Hepatic stellate cell (primary cell): Measurements from ENCODE around the gene PRIM2.
A peak's percentile ranks its signal among the peaks of the same experiment; 100 is the strongest.
"Not testable (repeated sequence)": the region's sequence is repeated elsewhere in the genome, so short reads cannot be mapped to it uniquely, and the experiment has no call there.

ENCODE experiments used
- DNase-seq: peaks from one replicate; pipeline ENCODE4 v3.0.0; 2011; ENCODE audit warnings: low spot score

PRIM2 gene

DNA sequence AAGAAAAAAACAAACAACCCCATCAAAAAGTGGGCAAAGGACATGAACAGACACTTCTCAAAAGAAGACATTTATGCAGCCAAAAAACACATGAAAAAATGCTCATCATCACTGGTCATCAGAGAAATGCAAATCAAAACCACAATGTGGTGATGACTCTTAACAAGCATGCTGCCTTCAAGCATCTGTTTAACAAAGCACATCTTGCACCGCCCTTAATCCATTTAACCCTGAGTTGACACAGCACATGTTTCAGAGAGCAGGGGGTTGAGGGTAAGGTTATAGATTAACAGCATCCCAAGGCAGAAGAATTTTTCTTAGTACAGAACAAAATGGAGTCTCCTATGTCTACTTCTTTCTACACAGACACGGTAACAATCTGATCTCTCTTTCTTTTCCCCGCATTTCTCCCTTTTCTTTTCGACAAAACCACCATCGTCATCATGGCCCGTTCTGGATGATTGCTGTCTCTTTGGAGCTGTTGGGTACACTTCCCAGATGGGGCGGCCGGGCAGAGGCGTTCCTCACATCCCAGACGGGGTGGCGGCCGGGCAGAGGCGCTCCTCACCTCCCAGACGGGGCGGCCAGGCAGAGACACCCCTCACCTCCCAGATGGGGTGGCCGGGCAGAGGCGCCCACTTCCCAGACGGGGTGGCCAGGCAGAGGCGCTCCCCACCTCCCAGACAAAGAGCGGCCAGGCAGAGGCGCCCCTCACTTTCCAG, 7.2 kb upstream of the PRIM2 start:
- not testable (repeated sequence) for DNase-seq

DNA sequence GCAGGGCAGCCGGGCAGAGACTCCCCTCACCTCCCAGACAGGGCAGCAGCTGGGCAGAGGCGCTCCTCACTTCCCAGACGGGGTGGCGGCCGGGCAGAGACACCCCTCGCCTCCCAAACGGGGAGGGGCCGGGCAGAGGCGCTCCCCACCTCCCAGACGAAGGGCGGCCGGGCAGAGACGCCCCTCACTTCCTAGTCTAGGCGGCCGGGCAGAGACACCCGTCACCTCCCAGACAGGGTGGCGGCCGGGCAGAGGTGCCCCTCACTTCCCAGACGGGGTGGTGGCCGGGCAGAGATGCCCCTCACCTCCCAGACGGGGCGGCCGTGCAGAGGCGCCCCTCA, 6.6 kb upstream of the PRIM2 start:
- DNase-seq, result no peak

DNA sequence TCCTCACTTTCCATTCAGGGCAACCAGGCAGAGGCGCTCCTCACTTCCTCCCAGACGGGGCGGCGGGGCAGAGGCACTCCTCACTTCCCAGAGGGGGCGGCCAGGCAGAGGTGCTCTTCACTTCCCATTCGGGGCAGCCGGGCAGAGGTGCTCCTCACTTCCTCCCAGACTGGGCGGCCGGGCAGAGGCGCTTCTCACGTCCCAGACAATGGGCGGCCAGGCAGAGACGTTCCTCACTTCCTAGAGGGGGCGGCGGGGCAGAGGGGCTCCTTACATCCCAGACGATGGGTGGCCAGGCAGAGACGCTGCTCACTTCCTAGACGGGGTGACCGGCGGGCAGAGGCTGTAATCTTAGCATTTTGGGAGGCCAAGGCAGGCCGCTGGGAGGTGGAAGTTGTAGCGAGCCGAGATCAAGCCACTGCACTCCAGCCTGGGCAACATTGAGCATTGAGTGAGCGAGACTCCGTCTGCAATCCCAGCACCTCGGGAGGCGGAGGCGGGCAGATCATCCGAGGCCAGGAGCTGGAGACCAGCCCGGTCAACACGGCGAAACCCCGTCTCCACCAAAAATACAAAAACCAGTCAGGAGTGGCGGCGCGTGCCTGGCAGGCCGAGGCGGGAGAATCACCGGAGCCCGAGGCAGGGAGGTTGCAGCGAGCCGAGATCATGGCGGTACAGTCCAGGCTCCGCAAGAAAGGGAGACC, 6.0 kb upstream of the PRIM2 start:
- not testable (repeated sequence) for DNase-seq

DNA sequence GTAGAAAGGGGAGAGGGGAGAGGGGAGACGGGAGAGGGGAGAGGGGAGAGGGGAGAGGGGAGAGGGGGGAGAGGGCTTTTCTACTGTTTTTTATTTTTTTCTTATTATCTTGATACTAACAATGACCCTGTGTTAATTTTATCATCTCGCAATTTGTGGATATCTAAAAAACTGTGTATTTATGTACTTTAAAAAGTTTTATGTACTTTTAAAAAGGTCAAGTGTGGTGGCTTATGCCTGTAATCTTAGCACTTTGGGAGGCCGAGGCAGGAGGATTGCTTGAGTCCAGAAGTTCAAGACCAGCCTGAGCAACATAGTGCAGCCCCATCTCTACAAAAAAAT, 5.5 kb upstream of the PRIM2 start:
- DNase-seq, result no peak

DNA sequence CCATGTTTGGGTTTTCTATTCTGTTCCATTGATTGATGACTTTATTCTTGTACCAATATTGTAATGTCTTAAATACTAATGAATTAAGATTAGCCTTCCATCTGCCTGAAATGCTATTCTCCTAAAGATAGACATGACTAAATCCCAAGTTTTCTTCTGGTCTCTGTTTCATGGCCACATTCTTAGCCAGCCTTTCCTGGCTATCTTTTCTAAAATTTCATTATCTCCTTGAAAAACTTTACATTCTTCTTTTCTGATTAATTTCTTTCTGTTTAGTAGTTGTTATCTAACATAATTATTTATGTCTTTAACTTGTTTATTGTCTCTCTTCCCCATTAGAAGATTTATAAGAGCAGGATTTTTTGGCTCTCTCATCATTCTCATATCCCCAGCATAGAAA, 4.4 kb upstream of the PRIM2 start:
- no peak for DNase-seq

DNA sequence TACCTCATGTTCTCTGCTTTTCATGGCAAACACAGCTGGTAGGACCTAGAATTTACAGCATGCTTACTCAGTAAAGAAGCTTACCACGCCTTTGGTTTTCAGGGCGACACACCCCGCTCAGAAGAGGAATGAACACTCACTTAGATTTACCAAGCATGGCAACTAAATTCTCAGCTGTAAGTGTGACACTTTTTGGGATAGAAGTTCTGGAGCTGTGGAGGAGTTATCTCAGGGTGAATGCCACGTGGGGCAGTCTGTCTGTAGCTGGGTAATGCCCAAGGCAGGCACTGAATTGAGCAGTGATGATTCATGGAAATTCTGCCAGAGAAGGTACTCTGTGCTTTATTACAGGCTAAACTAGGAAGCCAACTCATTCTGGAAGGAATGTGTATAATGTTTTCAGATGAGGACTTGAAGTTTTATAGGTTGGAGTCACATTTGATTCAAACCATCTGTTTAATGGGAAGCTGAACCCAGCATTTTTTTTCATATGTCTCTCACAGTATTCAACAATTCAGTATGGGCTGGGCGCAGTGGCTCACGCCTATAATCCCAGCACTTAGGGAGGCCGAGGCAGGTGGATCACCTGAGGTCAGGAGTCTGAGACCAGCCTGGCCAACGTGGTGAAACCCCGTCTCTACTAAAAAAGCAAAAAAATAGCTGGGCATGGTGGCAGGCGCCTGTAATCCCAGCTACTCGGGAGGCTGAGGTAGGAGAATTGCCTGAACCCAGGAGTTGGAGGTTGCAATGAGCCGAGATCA, 3.5 kb upstream of the PRIM2 start:
- DNase-seq, result peak; percentile 82

DNA sequence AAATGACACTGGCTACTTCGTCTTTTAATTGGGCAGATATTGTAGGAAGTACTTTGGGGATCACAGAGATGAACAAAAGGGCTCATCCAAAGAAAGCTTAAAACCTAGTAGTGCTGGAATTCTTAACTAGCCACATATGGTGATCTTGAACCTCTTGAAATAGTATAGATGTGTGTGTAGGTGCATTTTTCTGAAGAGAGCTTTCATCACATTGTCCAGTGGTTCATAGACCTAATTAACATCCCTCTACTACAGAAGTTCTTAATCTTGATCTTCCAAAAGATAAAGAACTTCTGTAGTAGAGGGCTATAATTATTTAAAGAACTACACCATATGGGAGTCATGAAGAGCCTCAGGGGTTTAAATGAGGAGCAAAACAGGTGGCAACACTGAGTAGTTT, 2.3 kb upstream of the PRIM2 start:
- no peak for DNase-seq

DNA sequence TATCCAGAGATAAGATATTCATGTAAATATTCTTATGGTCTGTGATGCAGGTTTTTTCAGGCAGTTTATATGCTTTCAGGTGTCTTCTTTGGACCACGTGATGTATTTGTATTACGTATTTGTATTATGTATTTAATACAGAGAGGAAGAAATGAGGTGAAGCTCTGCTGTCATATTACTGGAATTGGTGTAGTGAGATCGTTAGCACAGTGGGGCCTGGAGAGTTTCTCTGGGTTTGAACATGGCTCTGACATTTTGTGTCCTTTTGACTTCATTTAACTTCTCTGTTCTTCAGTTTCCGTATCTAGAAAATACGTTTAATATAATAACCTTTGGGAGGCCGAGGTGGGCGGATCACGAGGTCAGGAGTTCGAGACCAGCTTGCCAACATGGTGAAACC, 1.6 kb upstream of the PRIM2 start:
- no peak for DNase-seq

DNA sequence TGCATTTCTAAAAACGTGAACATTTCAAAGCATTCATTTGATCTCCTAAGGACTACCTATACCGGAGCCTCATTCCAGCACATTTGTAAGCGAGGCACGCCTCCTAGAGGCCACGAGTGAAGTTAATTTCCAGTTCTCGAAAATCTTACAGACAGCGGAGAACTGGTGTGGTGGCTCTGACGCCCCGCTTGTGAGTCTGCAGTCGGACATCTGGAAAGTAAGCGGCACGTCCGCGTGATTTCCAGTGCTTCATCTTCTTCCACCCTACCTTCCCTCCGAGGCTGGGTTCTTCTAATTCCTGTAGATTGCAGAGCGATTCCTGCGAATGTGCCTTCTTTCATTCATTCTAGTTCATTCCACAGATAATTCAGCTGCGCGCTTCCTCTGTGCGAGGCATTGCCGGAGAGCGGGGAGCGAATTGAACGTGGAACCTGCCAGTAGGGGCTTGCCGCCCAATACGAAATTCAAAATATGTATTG, 810 bp upstream of the PRIM2 start:
- peak; percentile 60 for DNase-seq

DNA sequence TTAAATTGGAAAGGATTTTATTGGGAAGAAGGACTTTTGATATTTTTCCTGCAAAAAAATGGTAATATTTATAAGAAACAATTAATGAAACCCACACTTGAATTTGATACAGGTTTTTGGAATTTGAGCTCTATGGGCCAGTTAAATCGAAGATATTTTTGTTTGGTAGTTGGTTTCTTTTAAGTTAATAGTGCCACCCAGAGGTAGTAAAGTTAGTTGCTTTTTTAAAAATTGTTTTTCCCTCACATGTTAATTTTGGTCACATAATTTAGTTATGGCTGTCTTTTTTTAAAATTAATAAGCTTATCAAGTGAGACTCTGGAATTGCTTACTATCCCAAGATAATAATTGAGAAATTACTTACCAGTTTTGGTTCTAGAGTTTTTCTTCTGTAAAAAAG, 7.1 kb downstream of the PRIM2 start:
- no peak for DNase-seq

DNA sequence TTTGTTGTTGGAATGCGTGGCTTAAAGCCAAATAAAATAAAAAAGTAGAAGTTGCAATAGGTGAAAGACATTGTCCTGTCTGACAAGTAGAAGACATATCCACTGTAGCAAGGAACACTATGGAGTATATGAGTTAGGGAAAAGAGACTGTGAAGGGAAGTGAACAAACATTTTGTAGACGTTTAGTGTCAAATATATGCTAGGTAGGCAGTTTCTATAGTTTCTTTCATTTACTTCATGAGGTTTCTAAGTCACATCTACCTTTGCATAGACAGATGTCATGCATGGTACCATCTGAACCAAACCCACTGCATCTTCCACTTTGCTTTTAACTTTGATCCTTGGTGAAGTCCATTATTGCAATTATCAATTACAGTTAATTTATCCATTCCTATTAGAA, 9.9 kb downstream of the PRIM2 start:
- no peak for DNase-seq

DNA sequence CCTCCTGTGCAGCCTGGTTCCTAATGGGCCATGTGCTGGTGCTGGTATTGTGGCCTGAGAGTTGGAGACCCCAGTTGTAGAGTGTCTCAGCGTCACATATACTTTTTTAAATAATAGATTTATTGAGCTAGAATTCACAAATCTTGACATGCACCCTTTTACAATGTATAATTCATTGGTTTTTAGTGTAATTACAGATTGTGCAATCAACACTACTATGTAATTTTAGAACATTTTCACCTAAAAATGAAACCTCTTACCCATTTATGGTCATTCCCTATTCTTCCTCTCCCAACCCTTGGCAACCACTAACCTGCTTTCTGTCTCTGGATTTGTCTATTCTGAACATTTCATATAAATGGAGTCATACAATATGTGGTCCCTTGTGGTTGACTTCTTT, 10.6 kb downstream of the PRIM2 start:
- DNase-seq, result no peak

DNA sequence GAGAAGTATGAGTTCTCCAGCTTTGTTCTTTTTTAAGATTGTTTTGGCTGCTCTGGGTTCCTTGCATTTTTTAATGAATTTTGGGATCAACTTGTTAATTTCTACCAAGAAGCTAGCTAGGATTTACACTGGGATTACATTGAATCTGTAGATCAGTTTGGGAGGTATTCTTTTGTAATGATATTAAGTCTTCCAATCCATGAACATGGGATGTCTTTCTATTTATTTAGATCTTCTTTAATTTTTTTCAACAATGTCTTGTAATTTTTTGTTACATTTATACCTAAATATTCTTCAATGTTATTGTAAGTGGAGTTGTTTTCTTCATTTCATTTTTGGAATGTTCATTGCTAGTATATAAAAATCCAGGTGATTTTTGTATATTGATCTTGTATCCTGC, 12.5 kb downstream of the PRIM2 start:
- DNase-seq, result no peak

DNA sequence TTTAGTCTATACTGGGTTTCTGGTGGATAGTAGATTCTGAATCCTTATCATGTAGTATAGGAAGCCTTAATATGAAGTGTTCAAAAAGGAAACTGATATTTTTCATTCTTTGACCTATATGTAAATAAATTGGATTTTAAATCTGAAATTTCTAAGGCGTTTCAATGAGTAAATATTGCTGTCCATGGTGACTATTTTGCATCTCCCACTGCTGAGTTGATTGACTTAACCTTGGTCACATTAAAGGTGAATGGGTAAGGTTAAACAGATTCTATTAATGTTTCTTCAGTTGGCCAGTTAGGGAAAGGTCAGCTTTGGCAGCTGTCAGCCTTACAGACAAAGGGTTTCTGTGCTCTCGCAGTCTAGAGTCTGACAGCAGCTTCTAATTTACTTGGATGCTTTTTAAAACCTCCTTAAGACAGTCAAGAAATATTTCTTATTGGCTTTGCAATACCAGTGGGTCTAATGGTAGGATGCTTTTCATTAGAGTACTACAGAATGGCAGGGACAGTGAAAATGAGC, 24.8 kb downstream of the PRIM2 start:
- no peak for DNase-seq

DNA sequence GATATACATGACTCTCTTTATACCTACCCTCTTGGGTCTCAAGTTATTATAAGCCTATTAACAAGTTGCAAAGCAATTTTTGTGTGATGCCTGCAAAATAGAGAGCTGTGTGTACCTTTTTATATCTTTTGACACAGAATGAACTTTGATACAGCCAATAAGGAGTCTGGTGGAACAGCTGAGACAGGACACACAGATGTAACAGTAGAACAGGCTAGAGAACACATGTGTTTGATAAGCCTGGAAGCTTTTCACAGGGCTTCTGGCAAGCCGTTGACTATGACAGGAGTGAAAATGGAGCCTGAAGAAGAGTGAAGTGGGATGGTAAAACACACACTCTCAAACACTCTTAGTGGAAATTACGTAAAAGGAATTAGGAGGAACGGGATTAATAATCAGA, 25.9 kb downstream of the PRIM2 start:
- DNase-seq, result not testable (repeated sequence)

DNA sequence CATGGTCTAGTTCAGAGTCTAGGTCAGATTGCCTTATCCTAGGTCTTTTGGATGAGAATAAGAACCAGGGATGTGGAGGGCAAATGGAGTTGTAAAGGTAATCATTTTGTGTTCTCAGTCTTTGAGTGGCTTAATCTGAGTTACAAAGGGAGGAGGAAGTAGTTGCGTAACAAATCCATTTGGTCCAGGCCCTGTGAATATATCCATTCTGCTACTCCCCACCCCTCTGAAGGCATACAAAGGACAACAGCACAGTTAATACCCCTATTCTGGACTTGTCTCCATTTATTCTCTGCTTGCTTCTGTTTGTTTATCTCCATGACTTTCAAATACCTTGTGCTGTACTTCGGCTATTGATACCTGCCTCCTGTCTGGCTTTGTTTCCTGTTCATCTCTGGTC, 29.3 kb downstream of the PRIM2 start:
- not testable (repeated sequence) for DNase-seq

DNA sequence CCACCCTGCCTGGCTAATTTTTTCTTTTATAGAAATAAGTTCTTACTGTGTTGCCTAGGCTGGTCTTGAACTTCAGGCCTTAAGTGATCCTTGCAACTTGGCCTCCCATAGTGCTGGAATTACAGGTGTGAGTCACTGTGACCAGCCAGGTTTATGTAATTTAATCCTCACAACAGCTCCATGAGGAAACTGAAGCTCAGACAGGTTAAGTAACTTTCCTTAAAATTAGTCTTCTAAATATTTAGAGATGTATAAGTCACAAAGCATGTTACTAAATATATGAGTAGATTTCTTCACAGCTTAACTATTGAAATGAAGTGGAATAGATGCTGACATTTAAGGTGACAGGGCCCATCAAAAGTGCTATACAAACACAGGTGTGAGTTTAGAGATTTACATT, 30.2 kb downstream of the PRIM2 start:
- DNase-seq, result not testable (repeated sequence)

DNA sequence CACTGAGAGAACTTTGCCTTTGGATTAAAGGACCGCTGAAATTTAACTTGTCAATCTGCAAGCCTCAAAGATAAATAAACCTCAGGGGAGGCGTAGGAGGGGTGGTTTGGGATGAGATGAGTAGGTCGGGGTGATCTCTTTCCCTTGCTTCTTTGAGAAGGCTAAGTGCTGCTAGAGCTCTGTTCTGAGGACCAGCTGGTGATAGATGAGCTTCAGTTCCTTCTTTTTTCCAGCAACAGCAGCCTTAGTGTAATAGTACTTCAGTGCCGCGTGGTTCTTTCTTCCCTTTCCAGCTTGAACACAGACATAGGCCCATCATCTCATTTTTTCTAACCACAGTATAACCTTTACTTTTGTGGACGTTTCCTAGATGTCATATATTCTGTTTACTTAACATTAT, 33.0 kb downstream of the PRIM2 start:
- DNase-seq, result not testable (repeated sequence)

DNA sequence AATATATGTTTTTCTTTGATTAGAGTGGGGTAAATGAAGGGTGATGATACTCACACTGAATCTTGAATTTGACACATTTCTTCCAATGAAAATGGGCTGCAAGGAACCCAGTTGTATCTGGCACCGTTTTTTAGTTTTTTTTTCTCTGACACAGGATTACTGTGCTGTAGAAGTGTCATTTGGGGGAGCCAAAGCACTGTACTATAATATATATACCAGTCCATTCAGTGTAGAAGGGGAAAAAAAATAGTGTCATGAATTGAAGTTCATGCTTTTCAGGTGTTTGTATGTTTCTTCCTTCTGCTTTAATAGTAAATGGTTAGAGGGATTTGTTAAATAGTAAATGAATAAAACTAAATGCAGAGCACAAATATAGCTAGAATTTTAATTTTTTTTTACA, 35.2 kb downstream of the PRIM2 start:
- DNase-seq, result not testable (repeated sequence)

DNA sequence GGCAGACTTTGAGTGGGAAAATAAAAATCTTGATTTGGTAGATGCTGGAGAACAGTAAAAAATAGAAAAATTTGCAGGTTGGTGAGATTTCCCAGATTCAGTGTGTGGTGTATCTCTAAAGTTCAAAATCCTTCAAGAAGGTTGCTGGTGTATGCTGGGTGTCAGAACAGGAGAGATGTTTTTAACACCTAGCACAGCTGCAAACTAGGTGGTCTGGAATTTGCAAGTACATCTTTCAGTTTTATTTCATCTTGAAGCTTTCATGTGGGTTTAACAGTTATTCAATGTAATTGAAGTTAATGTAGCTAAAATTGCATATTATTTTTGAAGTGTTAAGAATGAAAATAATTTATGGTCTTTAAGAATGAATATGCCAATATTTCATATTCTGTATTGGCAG, 40.9 kb downstream of the PRIM2 start:
- not testable (repeated sequence) for DNase-seq

DNA sequence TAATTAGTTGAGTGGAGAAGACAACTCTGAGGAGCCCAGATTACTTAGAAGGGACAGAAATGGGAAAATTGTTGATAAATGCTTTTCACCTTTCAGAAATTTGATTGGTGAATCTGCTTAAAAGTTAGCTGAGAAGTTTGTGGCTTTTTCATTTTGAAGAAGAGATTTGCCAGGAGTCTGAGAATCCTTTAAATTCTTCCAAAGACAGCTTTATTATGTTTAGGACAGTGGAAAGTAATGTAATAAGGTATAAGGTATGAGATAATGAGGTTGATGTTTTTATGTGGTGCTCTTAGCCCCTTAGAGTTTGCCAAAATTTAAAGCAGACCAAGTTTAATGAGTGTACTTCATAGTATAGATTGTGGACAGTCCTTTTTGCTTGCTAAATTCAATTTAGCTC, 42.3 kb downstream of the PRIM2 start:
- not testable (repeated sequence) for DNase-seq

DNA sequence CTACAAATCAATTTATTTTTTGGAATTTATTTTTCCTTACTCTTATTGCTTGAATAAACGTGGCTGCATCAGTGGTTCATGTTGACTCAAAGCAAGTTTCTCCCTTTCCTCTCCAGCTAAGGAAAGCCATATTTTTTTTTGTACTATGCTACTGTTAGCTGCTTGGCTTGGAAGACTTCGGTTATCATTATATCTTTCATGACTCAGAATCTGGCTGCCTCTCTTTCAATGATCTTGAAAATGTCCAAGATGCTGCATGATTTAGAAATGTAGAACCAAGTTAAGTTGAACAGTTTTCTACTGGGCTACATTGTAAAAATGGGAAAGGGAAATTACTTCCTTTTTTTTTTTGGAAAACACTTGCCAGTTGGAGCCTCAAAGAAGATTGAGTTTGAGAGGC, 44.9 kb downstream of the PRIM2 start:
- DNase-seq, result not testable (repeated sequence)

DNA sequence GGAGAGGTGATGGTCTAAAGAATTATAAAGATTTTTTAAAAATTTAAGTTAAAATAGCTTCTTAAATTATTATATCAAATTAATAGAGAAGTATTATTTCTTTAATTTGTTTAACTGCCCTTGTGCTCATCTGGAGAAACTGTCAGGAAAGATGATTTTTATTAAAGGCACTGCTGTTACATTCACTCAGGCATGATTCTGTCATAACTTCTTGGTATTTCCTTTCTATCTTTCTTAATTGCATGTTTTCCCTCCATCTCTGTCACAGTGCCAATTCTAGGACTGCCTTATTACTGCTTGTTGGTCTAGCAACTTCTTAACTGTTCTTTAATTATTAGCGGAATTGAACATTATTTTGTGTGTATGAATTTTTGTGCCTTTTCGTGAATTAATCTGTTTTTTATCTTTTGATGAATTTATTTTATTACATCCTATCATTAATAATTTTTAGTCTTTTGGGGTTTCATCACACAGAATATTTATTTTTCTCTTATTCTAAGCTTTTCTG, 47.7 kb downstream of the PRIM2 start:
- not testable (repeated sequence) for DNase-seq
